Mucosa of descending colon (tissue), 3 donors: ENCODE measurements around the gene KCNJ12. TPM values are rescaled to one million over a fixed set of nuclear protein-coding genes. Genes with fewer than 3 reads are reported as not detected.
"Not testable (repeated sequence)": the region's sequence is repeated elsewhere in the genome, so short reads cannot be mapped to it uniquely, and the experiment has no call there.

ENCODE experiments used
- ATAC-seq: fragments of 200-7000 bp; cut with Tn5 transposase; one replicate; pipeline ENCODE4 v1.9.1; 2020; ENCODE audit warnings: mild to moderate bottlenecking, moderate library complexity
- DNase-seq, 3 donors: peaks; one replicate each; pipeline ENCODE4 v3.0.0-alpha.2; 2020
- H3K36me3 ChIP-seq: fragments of 200-600 bp; one replicate; pipeline ENCODE4 v1.8.0; 2021; ENCODE audit warnings: low read depth, mild to moderate bottlenecking
- H3K4me1 ChIP-seq: fragments of 200-600 bp; one replicate; pipeline ENCODE4 v1.8.0; 2021; ENCODE audit warnings: low read depth, mild to moderate bottlenecking
- H3K4me3 ChIP-seq: fragments of 200-600 bp; one replicate; pipeline ENCODE4 v1.8.0; 2021; ENCODE audit warnings: mild to moderate bottlenecking
- H3K9me3 ChIP-seq: fragments of 200-600 bp; one replicate; pipeline ENCODE4 v1.8.0; 2021; ENCODE audit warnings: mild to moderate bottlenecking
- CTCF ChIP-seq: fragments of 200-600 bp; IDR thresholded peaks from one replicate; pipeline ENCODE4 v1.8.0; 2022; ENCODE audit warnings: antibody characterized with exemption, mild to moderate bottlenecking
- intact Hi-C, 2 donors: fragments of 100-400 bp; cut with DNase I in 1 of 2; cut with micrococcal nuclease in 1 of 2; formaldehyde crosslinking; loops; one replicate each; pipeline versions ENCODE4 v1.11.0 to v1.11.1; 2022; cut with DNase I, micrococcal nuclease
- total RNA-seq, 3 donors: library from RNA; stranded (reverse); fragmentation: NEBNext Ultra II Directional in 2 of 3; extraction: Animal tissue kit (Norgen Biotek cat#: 25700) in 2 of 3; gene quantifications; one replicate each; pipeline versions ENCODE4 v1.2.1 to v1.2.4, GENCODE V29; 2021 to 2023
- donor health status: DM: no; HTN: no; CAD: no; lungs with moderate emphysema.
- donor health status: DM: no; HTN: no; CAD: no.
- donor health status: DM: no; HTN: yes; CAD: no.

KCNJ12 gene
- total RNA-seq, 3 donors from 2014 or later: 0.67 to 1.9 (median 1.1) TPM

GRCh38 chr17:21438316-21439014 is 62.3 kb downstream of the KCNJ12 start:
- ATAC-seq, H3K36me3 ChIP-seq, H3K4me1 ChIP-seq, DNase-seq, H3K4me3 ChIP-seq, H3K9me3 ChIP-seq, intact Hi-C loops: not testable (repeated sequence)

DNA sequence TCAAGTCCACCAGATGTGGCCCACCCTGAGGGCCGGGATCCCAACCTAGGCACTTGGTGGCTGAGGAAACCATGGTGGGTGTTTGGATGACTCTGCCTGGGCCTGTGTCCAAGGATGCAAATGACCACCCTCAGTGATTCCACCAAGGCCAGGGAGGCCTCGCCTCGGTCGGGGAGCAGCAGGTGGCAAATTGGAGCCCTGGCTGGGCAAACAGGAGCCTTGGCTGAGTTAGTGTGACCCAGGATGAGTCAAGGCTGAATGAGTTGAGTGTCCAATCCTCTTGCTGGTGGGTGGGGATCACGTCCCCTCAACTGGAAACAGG is 62.8 kb downstream of the KCNJ12 start:
- H3K4me1 ChIP-seq, intact Hi-C loops, H3K9me3 ChIP-seq, DNase-seq, H3K36me3 ChIP-seq, H3K4me3 ChIP-seq, ATAC-seq: not testable (repeated sequence)

GRCh38 chr17:21445091-21445650 is 69.0 kb downstream of the KCNJ12 start:
- intact Hi-C loops: no loop called here
- no peak for TF ChIP-seq CTCF
- DNase-seq (no peak), ATAC-seq (no peak)
- Histone ChIP-seq H3K4me1 (no peaks in the 10 kb centered on the region), H3K36me3 (no peaks in the 10 kb centered on the region), H3K9me3 (no peaks in the 10 kb centered on the region), H3K4me3 (no peak overlapping the region)

- intact Hi-C loops, H3K9me3 ChIP-seq, DNase-seq, H3K4me1 ChIP-seq, H3K4me3 ChIP-seq, H3K36me3 ChIP-seq, ATAC-seq: not testable (repeated sequence)
Observed at GRCh38 chr17:21447552-21447951, 71.4 kb downstream of the KCNJ12 start.

DNA sequence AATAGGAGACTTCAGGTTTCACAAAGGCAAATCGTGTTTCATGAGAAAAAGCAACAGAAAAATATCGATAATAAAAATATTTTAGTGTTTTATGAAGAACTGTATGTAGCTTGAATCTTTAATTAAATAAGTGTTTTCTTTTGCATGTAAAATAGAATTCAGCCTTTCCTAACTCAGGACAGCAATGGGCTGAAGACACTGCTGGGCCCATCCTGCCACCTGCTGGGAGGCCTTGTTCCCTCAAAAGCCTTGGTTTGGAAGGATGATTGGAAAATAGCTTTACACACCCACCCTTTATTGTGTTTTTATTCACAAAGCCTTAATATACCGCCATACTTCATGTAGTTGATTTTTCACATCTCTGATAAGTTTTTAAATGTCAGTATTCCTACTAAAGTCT is 73.7 kb downstream of the KCNJ12 start:
- H3K4me1 ChIP-seq, H3K4me3 ChIP-seq, DNase-seq, H3K9me3 ChIP-seq, H3K36me3 ChIP-seq: not testable (repeated sequence)
- intact Hi-C loops: loop anchor here in 1 of 2 donors (10.0 kb wide), 2 partner anchors 65 to 165 kb away; partner anchors contain the start of gene MAP2K3
- ATAC-seq: peak; percentile 57

DNA sequence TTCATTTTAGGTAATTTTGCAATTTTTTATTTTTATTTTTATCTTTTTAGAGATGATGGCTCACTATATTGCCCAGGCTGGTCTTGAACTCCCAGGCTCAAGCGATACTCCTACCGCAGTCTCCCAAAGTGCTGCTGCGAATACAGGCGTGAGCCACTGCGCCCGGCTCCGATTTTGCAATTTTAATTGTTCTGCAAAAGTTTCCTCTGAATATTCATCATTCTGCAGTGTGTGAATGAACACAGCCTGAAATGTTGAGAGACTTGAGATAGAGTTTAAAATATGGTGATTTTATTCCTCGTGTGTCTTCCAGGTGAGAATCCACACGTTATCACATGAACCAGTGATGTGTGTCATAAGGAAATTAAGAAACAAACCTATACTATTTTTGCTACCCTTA is 75.8 kb downstream of the KCNJ12 start:
- H3K4me3 ChIP-seq: no peak overlapping the region
- no peaks in the 10 kb centered on the region for H3K36me3 ChIP-seq
- no peak for DNase-seq
- intact Hi-C loops: loop anchor here in 1 of 2 donors (10.0 kb wide), 2 partner anchors 63 to 167 kb away; partner anchors contain the start of gene MAP2K3
- no peaks in the 10 kb centered on the region for H3K9me3 ChIP-seq
- no peak for TF ChIP-seq CTCF
- ATAC-seq: no peak
- peaks cover 7% of the 10 kb centered on the region for H3K4me1 ChIP-seq

DNA sequence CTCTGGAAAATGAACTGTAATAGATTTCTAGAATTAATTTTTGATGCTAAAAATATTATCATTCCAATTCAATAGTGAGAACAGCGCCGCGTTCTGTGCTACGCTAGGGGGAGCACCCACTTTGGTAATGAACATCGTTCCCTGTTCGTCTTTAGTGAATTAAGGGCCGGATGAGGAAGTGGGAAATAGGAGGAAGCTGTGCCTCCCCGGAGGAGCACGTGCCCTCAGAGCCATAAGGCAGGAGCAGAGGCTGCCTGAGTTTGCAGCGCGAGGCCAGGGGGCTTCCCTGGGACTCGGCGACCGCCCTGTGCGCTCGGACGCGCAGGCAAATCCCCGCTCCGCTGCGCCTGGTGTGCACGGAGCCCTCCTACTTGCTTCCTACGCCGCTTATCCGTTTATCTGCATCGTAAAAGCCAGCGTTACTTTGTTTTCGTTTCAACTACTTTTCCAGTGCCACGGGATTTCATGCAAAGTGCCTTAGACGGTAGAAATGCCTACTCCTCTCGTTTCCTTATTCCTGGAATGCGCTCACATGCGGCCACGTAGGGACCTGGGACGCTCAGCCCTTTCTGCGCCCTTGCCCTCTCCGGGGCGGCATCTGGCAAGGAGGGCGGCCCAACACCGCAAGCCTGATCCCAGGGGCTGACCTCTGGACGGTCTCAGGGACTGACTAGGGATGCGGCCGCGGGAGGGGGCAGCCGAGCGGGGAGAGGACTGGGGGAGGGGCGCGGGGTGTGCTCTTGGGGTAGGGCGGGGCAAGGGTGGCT is 76.4 kb downstream of the KCNJ12 start:
- intact Hi-C loops: loop anchor here in 1 of 2 donors (10.0 kb wide), 2 partner anchors 62 to 168 kb away; partner anchors contain the start of gene MAP2K3
- H3K9me3 ChIP-seq: no peaks in the 10 kb centered on the region
- H3K4me3 ChIP-seq: no peak overlapping the region
- H3K36me3 ChIP-seq: no peaks in the 10 kb centered on the region
- H3K4me1 ChIP-seq: peaks cover 9% of the 10 kb centered on the region
- DNase-seq (peak; percentile 47 to 66 (median 60)), ATAC-seq (peak; percentile 42)
- TF ChIP-seq CTCF: no peak
